HepG2 (cell line): Measurements from ENCODE around the gene AGR2. TPM values are rescaled to one million over a fixed set of nuclear protein-coding genes. Genes with fewer than 3 reads are reported as not detected.

ENCODE experiments used
- ATAC-seq: fragments of 200-7000 bp; cut with Tn5 transposase; 3 replicates; pipeline ENCODE4 v1.9.1; 2020; ENCODE audit warnings: mild to moderate bottlenecking, moderate library complexity
- BruUV-seq: library from RNA; stranded (reverse); fragments of 400-500 nt; replicated peaks from 2 replicates; lab custom pipeline; 2021; lab: Mats Ljungman, UMichigan
- CTCF ChIA-PET: fragments of 300-600 bp; formaldehyde crosslinking; extraction: SDS; loops from one replicate; lab custom pipeline; 2021; ENCODE audit warnings: low total read pairs, inconsistent platforms, low intra/inter-chr PET ratio; lab: Yijun Ruan, JAX
- POLR2A ChIA-PET: fragments of 350-600 bp; sonication (Branson Sonifier 250); formaldehyde crosslinking; loops from one replicate; lab custom pipeline; 2020; ENCODE audit warnings: antibody characterized with exemption, inconsistent platforms; lab: Yijun Ruan, JAX
- DNase-seq: peaks from one replicate; pipeline ENCODE4 v3.0.0-alpha.2; 2015; ENCODE audit warnings: low spot score
- FAIRE-seq: peaks from 3 replicates; lab custom pipeline; 2011; peaks lifted over from hg19 to GRCh38; lab: Jason Lieb, UNC
- H2AFZ ChIP-seq: one replicate; pipeline ENCODE4 v1.6.1; 2011; ENCODE audit warnings: low read length, inconsistent platforms
- H3K27ac ChIP-seq: fragments of 300-600 bp; 3 replicates; pipeline ENCODE4 v1.8.0; 2011; ENCODE audit warnings: mixed run types, mild to moderate bottlenecking, mixed read lengths, low read length, inconsistent platforms; ENCODE audit not compliant: insufficient read depth; ENCODE audit errors: extremely low read length
- H3K27me3 ChIP-seq, 2 experiments: fragments of 200-600 bp in 1 of 2; 2 replicates in 1 of 2; 3 replicates in 1 of 2; pipeline versions ENCODE4 v1.6.0 to v1.8.0; 2011; ENCODE audit warnings: low read length in 2 of 2, mild to moderate bottlenecking in 2 of 2, moderate library complexity in 2 of 2, inconsistent platforms in 1 of 2; ENCODE audit not compliant: insufficient read depth in 2 of 2, control insufficient read depth in 1 of 2
- H3K36me3 ChIP-seq, 2 experiments: fragments of 200-600 bp in 1 of 2; replicated peaks in 1 of 2; 2 replicates in 1 of 2; 3 replicates in 1 of 2; pipeline versions ENCODE4 v1.5.1 to v1.8.0; 2011; ENCODE audit warnings: low read length in 2 of 2, inconsistent platforms in 1 of 2; ENCODE audit not compliant: insufficient read depth in 2 of 2, control insufficient read depth in 1 of 2
- H3K4me1 ChIP-seq: 2 replicates; pipeline ENCODE4 v1.5.1; 2012; ENCODE audit warnings: low read length, inconsistent platforms; ENCODE audit not compliant: insufficient read depth
- H3K4me2 ChIP-seq: 2 replicates; pipeline ENCODE4 v1.6.0; 2011; ENCODE audit warnings: low read depth, low read length, inconsistent platforms
- H3K4me3 ChIP-seq, 3 experiments: fragments of 200-600 bp in 1 of 3; sonication (generic), shearing (Covaris generic) in 1 of 3; replicated peaks in 1 of 3; 2 replicates each; pipeline ENCODE4 v1.5.1; 2011 to 2016; ENCODE audit warnings: low read length in 3 of 3, inconsistent platforms in 2 of 3, low read depth in 2 of 3, mild to moderate bottlenecking in 2 of 3, control low read depth in 1 of 3, mixed read lengths in 1 of 3; ENCODE audit not compliant: insufficient read depth in 1 of 3
- H3K79me2 ChIP-seq: one replicate; pipeline ENCODE4 v1.6.1; 2011; ENCODE audit warnings: low read length, inconsistent platforms; ENCODE audit not compliant: insufficient read depth
- H3K9ac ChIP-seq: 2 replicates; pipeline ENCODE4 v1.6.0; 2011; ENCODE audit warnings: mild to moderate bottlenecking, low read depth, low read length, inconsistent platforms; ENCODE audit not compliant: insufficient read depth
- H3K9me3 ChIP-seq: 2 replicates; pipeline ENCODE4 v1.5.1; 2012; ENCODE audit warnings: mild to moderate bottlenecking, low read length
- H4K20me1 ChIP-seq: 2 replicates; pipeline ENCODE4 v1.6.0; 2011; ENCODE audit warnings: inconsistent platforms, mild to moderate bottlenecking, low read length, moderate library complexity; ENCODE audit not compliant: insufficient read depth
- ATF4 ChIP-seq, 2 experiments: fragments of 450-650 bp in 1 of 2; sonication (generic) in 1 of 2; formaldehyde crosslinking; IDR thresholded peaks; 2 replicates each; pipeline versions ENCODE4 v1.5.0 to v1.8.0; 2020 to 2022; ENCODE audit warnings: mild to moderate bottlenecking in 1 of 2, missing genetic modification reagents in 1 of 2
- BORCS8-MEF2B ChIP-seq: sonication (generic); formaldehyde crosslinking; IDR thresholded peaks from 2 replicates; pipeline ENCODE4 v1.8.0; 2022; ENCODE audit warnings: mild to moderate bottlenecking, missing genetic modification reagents
- EHMT2 ChIP-seq: fragments of 200-600 bp; sonication (generic); IDR thresholded peaks from 2 replicates; pipeline ENCODE4 v1.7.0; 2017; ENCODE audit warnings: antibody characterized with exemption, low read depth, low read length, borderline replicate concordance
- KDM3A ChIP-seq: IDR thresholded peaks from 2 replicates; pipeline ENCODE4 v1.6.1; 2018; ENCODE audit warnings: low read depth, missing compliant biosample characterization
- MEIS2 ChIP-seq: sonication (generic); formaldehyde crosslinking; IDR thresholded peaks from 2 replicates; pipeline ENCODE4 v1.9.0; 2021; ENCODE audit warnings: mild to moderate bottlenecking, missing genetic modification reagents
- PRPF4 ChIP-seq: fragments of 200-400 bp; formaldehyde crosslinking; IDR thresholded peaks from 2 replicates; pipeline ENCODE4 v1.6.1; 2016; ENCODE audit warnings: low read length, low read depth; ENCODE audit not compliant: poor library complexity, severe bottlenecking
- RARG ChIP-seq: sonication (generic); formaldehyde crosslinking; IDR thresholded peaks from 2 replicates; pipeline ENCODE4 v1.4.0; 2020; ENCODE audit warnings: low read depth, mild to moderate bottlenecking, missing genetic modification reagents
- RCOR2 ChIP-seq: IDR thresholded peaks from 2 replicates; pipeline ENCODE4 v1.6.1; 2016; ENCODE audit warnings: missing biosample characterization, missing genetic modification reagents
- RNF2 ChIP-seq: fragments of 450-650 bp; conservative IDR thresholded peaks from 2 replicates; pipeline ENCODE4 v1.6.1; 2016; ENCODE audit warnings: low read depth
- SP1 ChIP-seq, 2 experiments: fragments of 450-650 bp in 1 of 2; sonication (generic) in 1 of 2; formaldehyde crosslinking in 1 of 2; IDR thresholded peaks; 2 replicates each; pipeline versions ENCODE4 v1.4.0 to v1.6.1; 2016 to 2020; ENCODE audit warnings: missing genetic modification reagents in 1 of 2
- ZBTB34 ChIP-seq: sonication (generic); formaldehyde crosslinking; IDR thresholded peaks from 2 replicates; pipeline ENCODE4 v1.8.0; 2022; ENCODE audit warnings: mild to moderate bottlenecking, missing genetic modification reagents
- ZMYM4 ChIP-seq: sonication (generic); formaldehyde crosslinking; IDR thresholded peaks from 2 replicates; pipeline ENCODE4 v1.8.1; 2023; ENCODE audit warnings: mild to moderate bottlenecking, missing genetic modification reagents
- ZNF337 ChIP-seq: sonication (generic); formaldehyde crosslinking; IDR thresholded peaks from 2 replicates; pipeline ENCODE4 v1.5.1; 2020; ENCODE audit warnings: missing genetic modification reagents, low read depth, mild to moderate bottlenecking, borderline replicate concordance
- ZNF576 ChIP-seq: sonication (generic); formaldehyde crosslinking; IDR thresholded peaks from 2 replicates; pipeline ENCODE4 v1.4.0; 2020; ENCODE audit warnings: mild to moderate bottlenecking, missing genetic modification reagents
- ZNF713 ChIP-seq: sonication (generic); formaldehyde crosslinking; IDR thresholded peaks from 2 replicates; pipeline ENCODE4 v1.4.0; 2020; ENCODE audit warnings: mild to moderate bottlenecking, missing genetic modification reagents
- ZZZ3 ChIP-seq: sonication (generic); formaldehyde crosslinking; IDR thresholded peaks from 2 replicates; pipeline ENCODE4 v1.4.0; 2020; ENCODE audit warnings: missing genetic modification reagents, mild to moderate bottlenecking, borderline replicate concordance
- in situ Hi-C: cut with HindIII; loops from 2 replicates; pipeline ENCODE4 v1.10.0; 2017; ENCODE audit warnings: low pct_unique_long_range_greater_than_20kb; ENCODE audit not compliant: extremely low pct_ligation_motif_present
- intact Hi-C: fragments of 100-400 bp; cut with micrococcal nuclease; formaldehyde crosslinking; loops from one replicate; pipeline ENCODE4 v1.10.0; 2022; ENCODE audit not compliant: unreplicated experiment
- polyA plus RNA-seq, 8 experiments: library from polyadenylated mRNA; depleted of rRNA in 3 of 8; stranded (reverse) in 7 of 8; unstranded in 1 of 8; fragments of >200 nt; fragmentation: Illumina TruSeq in 4 of 8; extraction: Trizol in 4 of 8; gene quantifications; 2 replicates each; pipeline versions ENCODE4 v1.2.1 to v1.2.3, GENCODE V29; 2011 to 2016; ENCODE audit warnings: low read depth in 4 of 8, missing spikeins in 1 of 8, mixed read lengths in 1 of 8; ENCODE audit not compliant: insufficient read depth in 1 of 8
- total RNA-seq, 5 experiments: library from RNA; depleted of rRNA; stranded (reverse); fragments of >200 nt; fragmentation: Illumina TruSeq; extraction: Trizol; gene quantifications; 2 replicates each; pipeline ENCODE4 v1.2.3, GENCODE V29; 2016; ENCODE audit warnings: low read depth in 1 of 5
- TF ChIP-seq, protein P1 (sequence below): sonication (generic); formaldehyde crosslinking; IDR thresholded peaks from 2 replicates; pipeline ENCODE4 v1.4.0; 2020; ENCODE audit warnings: missing genetic modification reagents, mild to moderate bottlenecking, borderline replicate concordance

The AGR2 gene
- total and polyA plus RNA-seq, 2 of the 13 experiments (the other 11 are each of a cell fraction or from before 2014, with no cell fraction given): 1.7 to 2.9 TPM

DNA sequence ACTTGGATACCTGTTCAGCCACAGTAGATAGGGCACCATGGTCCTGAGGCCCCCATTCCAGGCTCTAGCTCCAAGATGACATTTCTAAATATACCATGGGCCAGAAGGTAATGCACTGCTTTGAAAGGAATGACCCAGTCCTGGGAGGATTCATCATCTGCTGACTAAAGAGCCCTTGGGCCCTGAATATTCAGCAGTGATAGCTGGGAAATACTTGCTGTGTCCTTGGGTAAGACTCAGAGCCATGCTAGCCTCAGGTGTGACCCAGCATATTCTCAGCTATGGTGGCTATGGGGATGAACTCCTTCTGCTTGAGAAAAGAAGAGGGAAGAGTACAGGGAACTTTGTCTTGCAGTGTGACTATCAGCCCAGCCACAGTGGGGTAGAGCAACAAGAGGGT, 21.3 kb upstream of the AGR2 start:
- CTCF ChIA-PET: no interaction called here
- POLR2A ChIA-PET: no interaction called here
- intact Hi-C loops: no loop called here
- Histone ChIP-seq H3K4me2 (no peak overlapping the region), H3K4me1 (peaks cover 7% of the 10 kb centered on the region; the same call in 1 of the 2 replicates), H3K9ac (no peak overlapping the region), H3K27ac (no peak overlapping the region), H2AFZ (no peak overlapping the region), H3K4me3 (no peak overlapping the region), H3K79me2 (no peaks in the 10 kb centered on the region)
- in situ Hi-C loops: no loop called here
- DNase-seq (no peak), ATAC-seq (no peak)
- BruUV-seq: no TSS peak
- TF ChIP-seq RCOR2 (CRISPR knock-in tag) (no peak), EHMT2 (no peak), ATF4 (CRISPR knock-in tag; IDR thresholded peaks at IDR 0.05) (no peak), BORCS8-MEF2B (CRISPR knock-in tag) (no peak), ZZZ3 (no peak), ZNF713 (CRISPR knock-in tag) (no peak), RNF2 (no peak), ZMYM4 (CRISPR knock-in tag) (no peak), KDM3A (CRISPR knock-in tag) (no peak), ZNF337 (CRISPR knock-in tag) (no peak), ZNF576 (CRISPR knock-in tag) (no peak), SP1 (IDR thresholded peaks at IDR 0.05) (no peak), SP1 (CRISPR knock-in tag; IDR thresholded peaks at IDR 0.05) (no peak), ZBTB34 (no peak), MEIS2 (CRISPR knock-in tag) (no peak), RARG (no peak), PRPF4 (no peak)
- TF ChIP-seq, protein P1, sequence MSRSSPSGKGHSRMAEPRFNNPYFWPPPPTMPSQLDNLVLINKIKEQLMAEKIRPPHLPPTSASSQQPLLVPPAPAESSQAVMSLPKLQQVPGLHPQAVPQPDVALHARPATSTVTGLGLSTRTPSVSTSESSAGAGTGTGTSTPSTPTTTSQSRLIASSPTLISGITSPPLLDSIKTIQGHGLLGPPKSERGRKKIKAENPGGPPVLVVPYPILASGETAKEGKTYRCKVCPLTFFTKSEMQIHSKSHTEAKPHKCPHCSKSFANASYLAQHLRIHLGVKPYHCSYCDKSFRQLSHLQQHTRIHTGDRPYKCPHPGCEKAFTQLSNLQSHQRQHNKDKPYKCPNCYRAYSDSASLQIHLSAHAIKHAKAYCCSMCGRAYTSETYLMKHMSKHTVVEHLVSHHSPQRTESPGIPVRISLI (CRISPR knock-in tag): no peak
- TF ChIP-seq, all 625 proteins: peak for 0
- FAIRE-seq: no peak
- Histone ChIP-seq H3K36me3 (no peaks in the 10 kb centered on the region), H3K27me3 (no peaks in the 10 kb centered on the region; a peak in 1 of 5 replicates), H4K20me1 (no peaks in the 10 kb centered on the region), H3K9me3 (no peaks in the 10 kb centered on the region)
